Neutrophil (primary cell): ENCODE measurements around the gene PGAP3.

Source experiments
- H3K27ac ChIP-seq: fragments of 200-600 bp; sonication (generic); 2 replicates; pipeline ENCODE4 v1.5.1; 2016; ENCODE audit warnings: mild to moderate bottlenecking, moderate library complexity
- H3K27me3 ChIP-seq: fragments of 200-600 bp; sonication (generic); 2 replicates; pipeline ENCODE4 v1.6.0; 2016; ENCODE audit warnings: mild to moderate bottlenecking
- H3K36me3 ChIP-seq: fragments of 200-600 bp; sonication (generic); 2 replicates; pipeline ENCODE4 v1.5.1; 2017
- H3K4me1 ChIP-seq, 2 experiments: fragments of 200-600 bp in 1 of 2; sonication (generic) in 1 of 2; 1 replicate in 1 of 2; 2 replicates in 1 of 2; pipeline versions ENCODE4 v1.5.1 to v1.6.1; 2013 to 2016; ENCODE audit warnings: low read depth in 1 of 2, low read length in 1 of 2, mild to moderate bottlenecking in 1 of 2, moderate library complexity in 1 of 2; ENCODE audit not compliant: control insufficient read depth in 1 of 2, insufficient read depth in 1 of 2
- H3K4me3 ChIP-seq, 2 experiments: fragments of 200-600 bp in 1 of 2; sonication (generic) in 1 of 2; 1 replicate in 1 of 2; 2 replicates in 1 of 2; pipeline ENCODE4 v1.5.1; 2013 to 2016; ENCODE audit warnings: low read depth in 1 of 2, low read length in 1 of 2, mild to moderate bottlenecking in 1 of 2, moderate library complexity in 1 of 2
- H3K9me3 ChIP-seq: fragments of 200-600 bp; sonication (generic); 2 replicates; pipeline ENCODE4 v1.5.1; 2016
- TF ChIP-seq, protein P1 (sequence below): fragments of 200-600 bp; sonication (generic); IDR thresholded peaks from 2 replicates; pipeline ENCODE4 v1.5.1; 2016; ENCODE audit warnings: antibody characterized with exemption

The PGAP3 gene

GRCh38 chr17:39709998-39710964 is 22.4 kb upstream of the PGAP3 start:
- Histone ChIP-seq H3K4me3 (no peak overlapping the region), H3K9me3 (no peaks in the 10 kb centered on the region), H3K27me3 (no peaks in the 10 kb centered on the region), H3K36me3 (no peaks in the 10 kb centered on the region), H3K27ac (no peak overlapping the region), H3K4me1 (no peaks in the 10 kb centered on the region)
- TF ChIP-seq, protein P1, sequence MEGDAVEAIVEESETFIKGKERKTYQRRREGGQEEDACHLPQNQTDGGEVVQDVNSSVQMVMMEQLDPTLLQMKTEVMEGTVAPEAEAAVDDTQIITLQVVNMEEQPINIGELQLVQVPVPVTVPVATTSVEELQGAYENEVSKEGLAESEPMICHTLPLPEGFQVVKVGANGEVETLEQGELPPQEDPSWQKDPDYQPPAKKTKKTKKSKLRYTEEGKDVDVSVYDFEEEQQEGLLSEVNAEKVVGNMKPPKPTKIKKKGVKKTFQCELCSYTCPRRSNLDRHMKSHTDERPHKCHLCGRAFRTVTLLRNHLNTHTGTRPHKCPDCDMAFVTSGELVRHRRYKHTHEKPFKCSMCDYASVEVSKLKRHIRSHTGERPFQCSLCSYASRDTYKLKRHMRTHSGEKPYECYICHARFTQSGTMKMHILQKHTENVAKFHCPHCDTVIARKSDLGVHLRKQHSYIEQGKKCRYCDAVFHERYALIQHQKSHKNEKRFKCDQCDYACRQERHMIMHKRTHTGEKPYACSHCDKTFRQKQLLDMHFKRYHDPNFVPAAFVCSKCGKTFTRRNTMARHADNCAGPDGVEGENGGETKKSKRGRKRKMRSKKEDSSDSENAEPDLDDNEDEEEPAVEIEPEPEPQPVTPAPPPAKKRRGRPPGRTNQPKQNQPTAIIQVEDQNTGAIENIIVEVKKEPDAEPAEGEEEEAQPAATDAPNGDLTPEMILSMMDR: no peak

DNA sequence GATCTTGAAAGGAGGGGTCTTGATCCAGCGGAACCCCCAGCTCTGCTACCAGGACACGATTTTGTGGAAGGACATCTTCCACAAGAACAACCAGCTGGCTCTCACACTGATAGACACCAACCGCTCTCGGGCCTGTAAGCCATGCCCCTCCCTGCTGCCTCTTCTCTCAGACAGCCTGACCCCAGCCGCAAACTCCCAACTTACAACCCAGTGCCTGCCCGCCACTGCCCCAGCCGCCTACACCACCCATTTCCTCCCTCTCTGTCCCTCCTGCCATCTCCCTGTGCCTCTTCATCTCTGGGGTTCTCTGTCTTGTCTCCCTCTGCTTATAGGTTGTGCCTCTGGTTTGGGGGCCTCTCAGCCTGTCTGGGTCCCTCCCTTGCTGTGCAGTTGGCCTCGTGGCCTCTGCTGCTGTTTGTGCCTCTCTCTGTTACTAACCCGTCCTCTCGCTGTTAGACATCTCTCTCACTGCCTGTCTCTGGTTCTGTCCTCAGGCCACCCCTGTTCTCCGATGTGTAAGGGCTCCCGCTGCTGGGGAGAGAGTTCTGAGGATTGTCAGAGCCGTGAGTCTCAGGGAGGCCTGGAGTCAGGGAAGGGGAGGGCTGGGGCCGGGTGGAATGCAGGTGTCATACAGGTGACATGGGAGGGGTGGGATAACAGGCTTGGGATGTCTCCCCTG is 21.6 kb upstream of the PGAP3 start:
- Histone ChIP-seq H3K9me3 (no peaks in the 10 kb centered on the region), H3K27me3 (no peaks in the 10 kb centered on the region), H3K4me3 (no peak overlapping the region), H3K36me3 (no peaks in the 10 kb centered on the region), H3K4me1 (no peaks in the 10 kb centered on the region), H3K27ac (no peak overlapping the region)
- TF ChIP-seq, protein P1: no peak

GRCh38 chr17:39706921-39707337 is 19.1 kb upstream of the PGAP3 start:
- Histone ChIP-seq H3K27me3 (peaks cover 20% of the 10 kb centered on the region), H3K27ac (no peak overlapping the region), H3K9me3 (no peaks in the 10 kb centered on the region), H3K36me3 (no peaks in the 10 kb centered on the region), H3K4me3 (no peak overlapping the region), H3K4me1 (no peaks in the 10 kb centered on the region)
- TF ChIP-seq, protein P1: no peak

GRCh38 chr17:39706383-39706782 is 18.5 kb upstream of the PGAP3 start:
- Histone ChIP-seq H3K27ac (no peak overlapping the region), H3K27me3 (peaks cover 25% of the 10 kb centered on the region), H3K36me3 (no peaks in the 10 kb centered on the region), H3K4me3 (no peak overlapping the region), H3K9me3 (no peaks in the 10 kb centered on the region), H3K4me1 (no peaks in the 10 kb centered on the region)
- TF ChIP-seq, protein P1: no peak

- Histone ChIP-seq H3K9me3 (no peaks in the 10 kb centered on the region), H3K4me3 (no peak overlapping the region), H3K27ac (no peak overlapping the region), H3K4me1 (no peaks in the 10 kb centered on the region), H3K27me3 (peaks cover 31% of the 10 kb centered on the region), H3K36me3 (no peaks in the 10 kb centered on the region)
- TF ChIP-seq, protein P1: no peak
These were observed 18.0 kb upstream of the PGAP3 start for GRCh38 chr17:39705786-39706348.
